ENCODE data around the gene SLC35E3.
"Not testable (repeated sequence)": the region's sequence is repeated elsewhere in the genome, so short reads cannot be mapped to it uniquely, and the experiment has no call there.

Gene SLC35E3

DNA sequence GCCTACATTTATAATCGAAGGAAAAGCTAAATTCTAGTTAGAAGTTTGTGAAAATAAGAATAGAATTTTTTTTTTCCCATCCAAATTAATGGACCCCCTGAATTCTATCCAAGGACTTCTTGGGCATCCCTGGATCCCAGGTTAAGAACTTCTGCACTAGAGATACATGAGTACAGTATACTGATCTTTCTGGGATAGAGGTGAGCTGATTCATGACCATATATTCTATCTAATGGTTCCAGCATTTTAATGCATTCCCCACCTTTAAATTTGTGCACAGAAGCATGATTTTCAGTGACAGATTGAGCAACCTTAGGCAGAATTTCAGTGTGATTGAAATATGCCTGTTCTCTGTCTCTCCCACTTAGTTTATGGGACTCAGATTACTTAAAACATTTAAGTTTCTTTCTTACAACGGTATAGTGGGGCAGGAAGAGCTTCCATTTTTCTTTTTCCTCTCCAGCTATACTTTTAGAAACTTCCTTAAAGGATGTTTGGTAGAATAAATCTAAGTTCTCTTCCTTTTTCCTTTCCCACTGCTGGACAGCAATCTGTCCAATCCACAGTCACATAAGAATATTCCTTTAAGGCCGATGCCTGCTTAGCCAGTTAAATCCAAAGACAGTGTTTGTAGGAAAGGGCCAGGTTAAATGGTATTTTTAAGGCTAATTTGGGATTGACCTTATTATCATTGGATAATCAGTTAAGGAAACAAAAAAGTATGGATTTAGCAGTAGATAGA, 68.7 kb downstream of the SLC35E3 start:
- no peak for DNase-seq

DNA sequence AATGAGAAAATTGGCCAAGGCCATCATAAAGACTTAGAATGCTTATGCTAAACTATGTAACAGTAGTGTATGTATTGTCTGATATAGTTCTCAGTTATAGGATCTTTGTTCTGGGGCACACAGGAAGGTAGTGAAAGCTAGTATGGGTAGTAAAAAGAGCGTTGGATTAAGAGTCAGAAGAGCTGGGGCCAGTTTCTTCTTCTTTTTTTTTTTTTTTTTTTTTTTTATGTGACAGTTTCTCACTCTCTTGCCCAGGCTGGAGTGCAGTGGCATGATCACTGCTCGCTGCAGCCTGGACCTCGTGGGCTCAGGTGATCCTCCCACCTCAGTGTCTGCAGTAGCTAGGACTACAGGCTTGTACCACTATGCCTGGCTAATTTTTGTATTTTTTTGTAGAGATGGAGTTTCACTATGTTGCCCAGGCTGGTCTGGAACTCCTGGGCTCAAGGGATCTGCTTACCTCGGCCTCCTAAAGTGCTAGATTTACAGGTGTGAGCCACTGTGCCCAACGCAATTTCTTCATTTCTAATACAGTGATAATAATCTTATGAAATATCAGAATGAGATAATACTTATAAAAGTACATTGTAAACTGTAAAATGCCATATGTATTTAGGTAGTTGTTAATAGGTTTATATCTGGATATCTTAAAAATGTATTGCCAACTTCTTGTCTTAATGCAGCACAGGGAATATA, 69.4 kb downstream of the SLC35E3 start:
- no peak for DNase-seq

DNA sequence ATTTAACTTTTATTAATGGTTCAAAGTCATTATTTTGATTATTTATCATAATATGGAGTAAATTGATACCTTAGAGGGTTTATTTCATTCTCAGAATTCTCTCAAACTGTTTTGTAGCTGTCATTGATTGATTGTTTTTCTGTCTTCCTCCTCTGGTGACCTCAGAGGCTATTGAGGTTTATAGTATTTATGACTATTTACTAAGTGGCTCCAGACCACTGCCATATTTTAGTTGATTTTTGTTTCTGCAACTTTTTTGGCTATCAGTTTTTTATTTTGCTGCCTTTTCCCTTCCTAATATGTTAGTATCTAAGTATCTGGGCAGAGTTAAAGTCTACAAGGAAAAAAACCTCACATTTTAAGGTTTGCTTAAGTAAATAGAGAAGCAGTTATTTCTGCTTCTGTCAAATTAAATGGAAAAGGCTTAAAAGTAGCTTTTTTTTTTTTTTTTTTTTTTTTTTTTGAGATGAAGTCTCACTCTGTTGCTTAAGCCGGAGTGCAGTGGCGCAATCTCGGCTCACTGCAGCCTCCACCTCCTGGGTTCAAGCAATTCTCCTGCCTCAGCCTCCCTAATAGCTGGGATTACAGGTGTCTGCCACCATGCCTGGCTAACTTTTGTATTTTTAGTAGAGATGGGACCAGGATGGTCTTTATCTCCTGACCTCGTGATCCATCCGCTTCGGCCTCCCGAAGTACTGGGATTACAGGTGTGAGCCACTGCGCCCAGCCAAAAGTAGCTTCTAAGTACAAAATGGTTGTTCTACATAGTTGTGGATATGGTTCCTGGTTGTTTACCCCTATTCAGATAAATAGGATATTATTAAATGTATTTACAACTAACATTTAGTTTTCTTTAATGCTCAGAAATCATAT, 70.2 kb downstream of the SLC35E3 start:
- no peak for DNase-seq

DNA sequence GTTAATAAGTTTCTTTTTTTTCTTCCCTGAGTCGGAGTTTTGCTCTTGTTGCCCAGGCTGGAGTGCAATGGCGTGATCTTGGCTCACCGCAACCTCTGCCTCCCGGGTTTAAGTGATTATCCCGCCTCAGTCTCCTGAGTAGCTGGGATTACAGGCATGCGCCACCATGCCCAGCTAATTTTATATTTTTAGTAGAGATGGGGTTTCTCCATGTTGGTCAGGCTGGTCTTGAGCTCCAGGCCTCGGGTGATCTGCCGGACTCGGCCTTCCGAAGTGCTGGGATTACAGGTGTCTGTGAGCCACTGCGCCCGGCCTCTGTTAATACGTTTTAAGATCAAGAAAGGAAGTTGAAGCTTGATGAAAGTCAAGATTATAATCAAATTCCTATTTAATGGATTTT, 73.5 kb downstream of the SLC35E3 start:
- DNase-seq: not testable (repeated sequence)

- DNase-seq: no peak
Observed at GRCh38 chr12:68821357-68822188, 75.6 kb downstream of the SLC35E3 start.

DNA sequence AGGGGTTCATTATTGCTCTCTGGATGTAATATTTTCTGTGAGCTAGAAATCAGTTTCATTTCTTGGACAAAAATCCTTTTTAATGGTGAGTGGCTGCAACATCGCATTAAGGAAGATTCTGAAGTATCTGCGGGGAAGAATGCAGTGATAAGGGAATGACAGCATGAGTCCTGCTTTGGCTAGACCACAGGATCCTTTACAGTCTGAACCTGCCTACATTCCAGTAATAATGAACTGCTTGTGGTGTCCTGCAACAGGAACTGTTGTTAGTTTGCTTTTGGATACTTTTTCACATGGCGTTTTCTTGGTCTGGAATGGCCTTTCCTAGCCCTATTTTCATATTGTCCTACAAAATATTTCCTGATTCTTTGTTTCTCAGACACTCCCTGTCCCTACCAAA, 77.7 kb downstream of the SLC35E3 start:
- DNase-seq: no peak

GRCh38 chr12:68824131-68824530, 78.2 kb downstream of the SLC35E3 start:
- DNase-seq: no peak

- no peak for DNase-seq
Observed at GRCh38 chr12:68824597-68825250, 78.7 kb downstream of the SLC35E3 start.

DNA sequence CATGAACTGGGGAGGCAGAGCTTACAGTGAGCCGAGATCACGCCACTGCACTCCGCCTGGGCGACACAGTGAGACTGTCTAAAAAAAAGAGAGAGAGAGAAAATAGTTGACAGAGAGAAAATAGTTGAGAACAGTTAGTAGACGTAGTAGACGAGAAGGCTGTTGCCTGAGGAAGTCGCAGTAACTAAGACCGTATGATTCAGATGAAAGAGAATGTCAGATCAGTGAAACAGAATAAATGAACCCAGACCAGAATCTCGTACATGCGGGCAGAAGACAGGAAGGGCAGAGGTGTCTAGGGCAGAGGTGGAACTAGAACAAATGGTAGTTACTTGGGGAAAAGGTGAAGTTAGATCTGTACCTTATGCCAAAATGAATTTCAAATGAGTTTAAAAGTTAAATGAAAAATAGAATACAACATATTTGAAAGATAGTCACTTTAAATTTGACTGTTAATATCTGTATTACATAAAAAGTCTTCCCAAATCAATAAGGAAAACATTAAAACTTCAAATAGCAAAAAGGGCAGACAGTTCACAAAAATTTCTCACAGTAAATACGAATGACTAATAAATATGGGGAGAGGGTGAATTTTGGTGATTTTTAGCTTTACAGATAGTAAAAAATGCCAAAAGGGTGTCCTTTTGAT, 79.7 kb downstream of the SLC35E3 start:
- no peak for DNase-seq

- no peak for DNase-seq
Observed at GRCh38 chr12:68827895-68828671, 82.1 kb downstream of the SLC35E3 start.

GRCh38 chr12:68828672-68829068, 82.7 kb downstream of the SLC35E3 start:
- no peak for DNase-seq
